ENCODE data around the gene CASP1.

DNA sequence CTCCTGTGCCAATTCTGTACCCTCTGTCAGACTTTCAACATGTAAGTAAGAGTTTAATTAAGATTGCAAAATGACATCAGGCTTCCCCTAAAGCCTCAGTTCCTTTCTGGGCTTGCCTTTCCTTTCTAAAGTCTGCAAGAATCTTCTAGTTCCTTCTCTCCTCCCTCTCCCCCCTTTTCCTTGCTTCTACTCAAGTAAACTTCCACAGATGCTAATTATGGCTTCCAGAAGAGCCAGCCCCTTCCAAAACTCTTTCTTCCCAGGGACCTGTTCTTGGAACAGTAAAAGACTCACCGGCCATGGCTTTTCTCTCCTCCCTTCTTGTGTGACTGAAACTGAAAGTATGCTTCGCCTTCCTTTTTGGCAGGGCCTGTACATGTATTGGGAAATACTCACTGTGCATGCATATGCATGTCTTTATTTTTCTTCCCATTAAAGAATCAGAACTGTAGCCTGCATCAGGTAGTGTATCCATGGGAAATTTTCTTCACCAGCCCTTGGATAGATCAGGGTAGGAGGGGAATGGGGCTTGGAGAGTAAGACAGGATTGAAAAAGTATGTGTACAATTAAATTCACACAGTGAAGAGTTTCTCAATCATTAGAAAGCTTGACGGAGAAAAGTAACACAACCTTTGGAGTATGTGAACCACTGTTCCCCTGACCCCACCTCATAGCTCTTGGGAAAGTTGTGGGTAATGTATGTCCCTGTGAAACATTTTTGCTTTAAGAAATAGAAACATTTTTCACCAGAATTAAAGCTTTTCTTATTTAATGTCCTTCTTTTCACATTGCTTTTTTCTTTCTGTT lies at the start of gene CASP1:
- TF ChIP-seq CTCF (IDR thresholded peaks at IDR 0.05; ENCODE audit: low read depth, low read length): no peak
- TF ChIP-seq MYC (IDR thresholded peaks at IDR 0.05; ENCODE audit: low read depth, low read length): no peak
- TF ChIP-seq POLR2A (IDR thresholded peaks at IDR 0.05; ENCODE audit: extremely low read depth, insufficient read length): no peak

Data from NB4 (cell line).